ENCODE results near the gene DOCK1.

The DOCK1 gene

GRCh38 chr10:126972635-126973414 is 67.6 kb downstream of the DOCK1 start:
- H3K27me3 ChIP-seq (ENCODE audit: insufficient read depth, poor library complexity, severe bottlenecking): no peaks in the 10 kb centered on the region
- H3K27ac ChIP-seq (ENCODE audit: poor library complexity, severe bottlenecking): peak overlapping the region; percentile 17
- peak; percentile 68 for ATAC-seq (ENCODE audit: low read depth)
- H3K4me3 ChIP-seq (ENCODE audit: severe bottlenecking): no peak overlapping the region
- peaks cover 9% of the 10 kb centered on the region for H3K4me1 ChIP-seq (ENCODE audit: insufficient read depth, poor library complexity, severe bottlenecking)
- no peak for DNase-seq (ENCODE audit: low spot score)
- peaks cover 35% of the 10 kb centered on the region for H3K36me3 ChIP-seq (ENCODE audit: low read depth)
- no peaks in the 10 kb centered on the region for H3K9me3 ChIP-seq (ENCODE audit: severe bottlenecking)
- no peak for TF ChIP-seq CTCF (IDR thresholded peaks at IDR 0.05; ENCODE audit: poor library complexity, severe bottlenecking)

- no peak for DNase-seq (ENCODE audit: low spot score)
- TF ChIP-seq CTCF (IDR thresholded peaks at IDR 0.05; ENCODE audit: poor library complexity, severe bottlenecking): no peak
- peaks cover 9% of the 10 kb centered on the region for H3K4me1 ChIP-seq (ENCODE audit: insufficient read depth, poor library complexity, severe bottlenecking)
- peaks cover 44% of the 10 kb centered on the region for H3K36me3 ChIP-seq (ENCODE audit: low read depth)
- no peaks in the 10 kb centered on the region for H3K27me3 ChIP-seq (ENCODE audit: insufficient read depth, poor library complexity, severe bottlenecking)
- no peaks in the 10 kb centered on the region for H3K9me3 ChIP-seq (ENCODE audit: severe bottlenecking)
- H3K27ac ChIP-seq (ENCODE audit: poor library complexity, severe bottlenecking): no peak overlapping the region
- no peak overlapping the region for H3K4me3 ChIP-seq (ENCODE audit: severe bottlenecking)
- no peak for ATAC-seq (ENCODE audit: low read depth)
Measured at GRCh38 chr10:126975221-126975620, 70.0 kb downstream of the DOCK1 start.

GRCh38 chr10:126977216-126977615 is 72.0 kb downstream of the DOCK1 start:
- TF ChIP-seq CTCF (IDR thresholded peaks at IDR 0.05; ENCODE audit: poor library complexity, severe bottlenecking): no peak
- Histone ChIP-seq H3K36me3 (ENCODE audit: low read depth) (peaks cover 38% of the 10 kb centered on the region), H3K4me3 (ENCODE audit: severe bottlenecking) (no peak overlapping the region), H3K27me3 (ENCODE audit: insufficient read depth, poor library complexity, severe bottlenecking) (no peaks in the 10 kb centered on the region), H3K4me1 (ENCODE audit: insufficient read depth, poor library complexity, severe bottlenecking) (peaks cover 7% of the 10 kb centered on the region), H3K27ac (ENCODE audit: poor library complexity, severe bottlenecking) (no peak overlapping the region), H3K9me3 (ENCODE audit: severe bottlenecking) (no peaks in the 10 kb centered on the region)
- ATAC-seq (ENCODE audit: low read depth) (no peak), DNase-seq (ENCODE audit: low spot score) (no peak)

- DNase-seq (ENCODE audit: low spot score): no peak
- no peak for ATAC-seq (ENCODE audit: low read depth)
- H3K4me3 ChIP-seq (ENCODE audit: severe bottlenecking): no peak overlapping the region
- no peaks in the 10 kb centered on the region for H3K27me3 ChIP-seq (ENCODE audit: insufficient read depth, poor library complexity, severe bottlenecking)
- H3K27ac ChIP-seq (ENCODE audit: poor library complexity, severe bottlenecking): no peak overlapping the region
- H3K9me3 ChIP-seq (ENCODE audit: severe bottlenecking): no peaks in the 10 kb centered on the region
- no peak for TF ChIP-seq CTCF (IDR thresholded peaks at IDR 0.05; ENCODE audit: poor library complexity, severe bottlenecking)
- peaks cover 31% of the 10 kb centered on the region for H3K36me3 ChIP-seq (ENCODE audit: low read depth)
- no peaks in the 10 kb centered on the region for H3K4me1 ChIP-seq (ENCODE audit: insufficient read depth, poor library complexity, severe bottlenecking)
Measured at GRCh38 chr10:126979311-126979710, 74.1 kb downstream of the DOCK1 start.

- Histone ChIP-seq H3K27ac (ENCODE audit: poor library complexity, severe bottlenecking) (no peak overlapping the region), H3K4me3 (ENCODE audit: severe bottlenecking) (no peak overlapping the region), H3K9me3 (ENCODE audit: severe bottlenecking) (no peaks in the 10 kb centered on the region), H3K27me3 (ENCODE audit: insufficient read depth, poor library complexity, severe bottlenecking) (no peaks in the 10 kb centered on the region), H3K4me1 (ENCODE audit: insufficient read depth, poor library complexity, severe bottlenecking) (no peaks in the 10 kb centered on the region), H3K36me3 (ENCODE audit: low read depth) (peaks cover 73% of the 10 kb centered on the region)
- no peak for ATAC-seq (ENCODE audit: low read depth)
- no peak for TF ChIP-seq CTCF (IDR thresholded peaks at IDR 0.05; ENCODE audit: poor library complexity, severe bottlenecking)
- DNase-seq (ENCODE audit: low spot score): no peak
Measured at GRCh38 chr10:126993208-126993607, 88.0 kb downstream of the DOCK1 start.

Measured in RWPE2 (cell line).